ENCODE results near the gene ZNF787.

The ZNF787 gene

DNA sequence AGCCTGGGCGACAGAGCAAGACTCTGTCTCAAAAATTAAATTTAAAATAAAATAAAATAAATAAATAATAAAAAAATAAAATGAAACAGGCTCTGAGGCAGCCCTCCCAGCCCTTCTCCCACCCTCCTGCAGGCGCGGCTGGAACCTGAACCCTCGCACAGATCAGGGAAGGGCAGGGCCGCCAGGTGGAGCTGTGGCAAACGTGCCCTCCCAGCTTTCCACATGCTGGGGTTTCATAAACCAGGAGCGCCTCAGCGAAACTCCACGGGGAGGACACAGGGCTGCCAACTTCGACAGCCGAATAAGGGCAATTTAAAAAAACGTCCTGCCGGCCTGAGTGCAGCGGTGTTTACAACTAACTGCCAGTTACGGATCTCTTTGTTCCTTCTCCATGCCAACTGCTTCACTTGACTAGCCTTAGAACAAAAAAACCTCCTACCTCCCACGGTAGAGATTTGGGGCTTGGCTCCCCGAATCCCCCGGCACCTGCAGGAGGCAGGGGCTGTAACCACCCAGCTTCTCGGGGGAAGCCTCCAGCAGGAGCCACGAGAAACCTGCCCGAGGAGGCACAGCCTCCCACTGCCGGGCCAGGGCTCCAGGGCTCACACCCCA lies 15.9 kb downstream of the ZNF787 start:
- Histone ChIP-seq H3K9me3 (ENCODE audit: insufficient read depth, low read depth, low read length) (no peaks in the 10 kb centered on the region), H3K4me3 (ENCODE audit: low read length, poor library complexity, severe bottlenecking) (no peak overlapping the region), H3K4me2 (ENCODE audit: low read depth, low read length, poor library complexity, severe bottlenecking) (no peak overlapping the region), H2AFZ (ENCODE audit: low read length) (no peak overlapping the region), H3K36me3 (ENCODE audit: insufficient read depth, low read length) (peaks cover 30% of the 10 kb centered on the region; the same call in 1 of the 2 replicates), H4K20me1 (ENCODE audit: insufficient read depth, low read length, poor library complexity, severe bottlenecking) (peaks cover 59% of the 10 kb centered on the region), H3K4me1 (ENCODE audit: insufficient read depth, low read length, poor library complexity, severe bottlenecking) (no peaks in the 10 kb centered on the region), H3K79me2 (ENCODE audit: insufficient read depth, low read length) (peaks cover 76% of the 10 kb centered on the region), H3K27me3 (ENCODE audit: insufficient read depth, low read length, poor library complexity, severe bottlenecking) (no peaks in the 10 kb centered on the region), H3K9ac (ENCODE audit: low read depth, low read length, poor library complexity, severe bottlenecking) (no peak overlapping the region), H3K9me2 (replicated peaks; ENCODE audit: low read depth, low read length) (no peaks in the 10 kb centered on the region), H3F3A (ENCODE audit: low read depth) (no peaks in the 10 kb centered on the region)
- TF ChIP-seq EZH2phosphoT487 (IDR thresholded peaks at IDR 0.05; ENCODE audit: borderline replicate concordance) = no peak
- TF ChIP-seq, protein P1, sequence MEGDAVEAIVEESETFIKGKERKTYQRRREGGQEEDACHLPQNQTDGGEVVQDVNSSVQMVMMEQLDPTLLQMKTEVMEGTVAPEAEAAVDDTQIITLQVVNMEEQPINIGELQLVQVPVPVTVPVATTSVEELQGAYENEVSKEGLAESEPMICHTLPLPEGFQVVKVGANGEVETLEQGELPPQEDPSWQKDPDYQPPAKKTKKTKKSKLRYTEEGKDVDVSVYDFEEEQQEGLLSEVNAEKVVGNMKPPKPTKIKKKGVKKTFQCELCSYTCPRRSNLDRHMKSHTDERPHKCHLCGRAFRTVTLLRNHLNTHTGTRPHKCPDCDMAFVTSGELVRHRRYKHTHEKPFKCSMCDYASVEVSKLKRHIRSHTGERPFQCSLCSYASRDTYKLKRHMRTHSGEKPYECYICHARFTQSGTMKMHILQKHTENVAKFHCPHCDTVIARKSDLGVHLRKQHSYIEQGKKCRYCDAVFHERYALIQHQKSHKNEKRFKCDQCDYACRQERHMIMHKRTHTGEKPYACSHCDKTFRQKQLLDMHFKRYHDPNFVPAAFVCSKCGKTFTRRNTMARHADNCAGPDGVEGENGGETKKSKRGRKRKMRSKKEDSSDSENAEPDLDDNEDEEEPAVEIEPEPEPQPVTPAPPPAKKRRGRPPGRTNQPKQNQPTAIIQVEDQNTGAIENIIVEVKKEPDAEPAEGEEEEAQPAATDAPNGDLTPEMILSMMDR (conservative IDR thresholded peaks at IDR 0.05; ENCODE audit: low read length) = peak; percentile 54

DNA sequence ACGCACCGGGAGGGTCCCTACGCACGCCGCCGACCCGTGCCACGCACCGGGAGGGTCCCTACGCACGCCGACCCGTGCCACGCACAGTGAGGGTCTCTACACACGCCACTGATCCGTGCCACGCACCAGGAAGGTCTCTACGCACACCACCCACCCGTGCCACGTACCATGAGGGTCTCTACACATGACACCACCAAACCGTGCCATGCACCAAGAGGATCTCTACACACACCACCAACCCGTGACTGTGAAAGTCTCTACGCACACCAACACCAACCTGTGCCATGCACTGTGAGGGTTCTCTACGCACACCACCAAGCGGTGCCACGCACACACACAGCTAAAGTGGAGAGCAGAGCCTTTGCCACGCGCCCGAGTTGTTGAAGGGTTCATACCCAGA lies 16.7 kb downstream of the ZNF787 start:
- no peaks in the 10 kb centered on the region for H3K27me3 ChIP-seq (ENCODE audit: insufficient read depth, low read length, poor library complexity, severe bottlenecking)
- H2AFZ ChIP-seq (ENCODE audit: low read length) = no peak overlapping the region
- peaks cover 59% of the 10 kb centered on the region for H4K20me1 ChIP-seq (ENCODE audit: insufficient read depth, low read length, poor library complexity, severe bottlenecking)
- H3K4me2 ChIP-seq (ENCODE audit: low read depth, low read length, poor library complexity, severe bottlenecking) = no peak overlapping the region
- TF ChIP-seq, protein P1 (conservative IDR thresholded peaks at IDR 0.05; ENCODE audit: low read length) = no peak
- TF ChIP-seq EZH2phosphoT487 (IDR thresholded peaks at IDR 0.05; ENCODE audit: borderline replicate concordance) = no peak
- H3K79me2 ChIP-seq (ENCODE audit: insufficient read depth, low read length) = peaks cover 68% of the 10 kb centered on the region
- no peaks in the 10 kb centered on the region for H3F3A ChIP-seq (ENCODE audit: low read depth)
- no peak overlapping the region for H3K9ac ChIP-seq (ENCODE audit: low read depth, low read length, poor library complexity, severe bottlenecking)
- no peaks in the 10 kb centered on the region for H3K9me2 ChIP-seq (replicated peaks; ENCODE audit: low read depth, low read length)
- H3K36me3 ChIP-seq (ENCODE audit: insufficient read depth, low read length) = peaks cover 36% of the 10 kb centered on the region; the same call in 1 of the 2 replicates
- no peaks in the 10 kb centered on the region for H3K9me3 ChIP-seq (ENCODE audit: insufficient read depth, low read depth, low read length)
- H3K4me1 ChIP-seq (ENCODE audit: insufficient read depth, low read length, poor library complexity, severe bottlenecking) = no peaks in the 10 kb centered on the region
- H3K4me3 ChIP-seq (ENCODE audit: low read length, poor library complexity, severe bottlenecking) = no peak overlapping the region

DNA sequence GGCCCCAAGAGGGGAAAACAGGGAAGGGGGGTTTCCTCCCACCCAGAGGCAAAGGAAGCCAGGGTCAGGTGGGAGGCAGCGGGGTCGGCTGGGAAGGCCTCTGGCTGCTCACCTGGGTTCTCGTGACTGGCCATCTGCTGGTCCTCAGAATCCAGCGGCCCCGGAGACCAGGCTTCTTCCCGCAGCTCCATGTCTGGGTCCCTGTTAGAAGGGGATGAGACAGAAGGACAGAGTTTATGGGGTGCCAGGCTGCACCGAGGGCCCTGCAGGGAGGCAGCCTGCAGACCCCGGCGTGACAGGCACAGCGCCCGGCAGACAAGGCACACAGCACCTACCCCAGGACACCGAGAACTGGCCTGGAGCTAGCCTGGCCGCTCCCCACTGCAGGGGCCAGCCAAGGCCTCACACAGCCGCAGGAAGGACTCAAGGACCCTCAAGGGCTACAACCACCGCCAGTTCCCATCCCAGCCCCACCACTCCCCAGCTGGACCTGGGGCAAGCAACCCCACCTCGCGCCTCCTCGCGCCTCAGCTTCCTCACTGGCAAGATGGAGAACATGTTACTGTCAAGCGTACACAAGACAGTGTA lies 18.0 kb downstream of the ZNF787 start:
- Histone ChIP-seq H3K9ac (ENCODE audit: low read depth, low read length, poor library complexity, severe bottlenecking) (no peak overlapping the region), H3K27me3 (ENCODE audit: insufficient read depth, low read length, poor library complexity, severe bottlenecking) (no peaks in the 10 kb centered on the region), H4K20me1 (ENCODE audit: insufficient read depth, low read length, poor library complexity, severe bottlenecking) (peaks cover 46% of the 10 kb centered on the region), H3K79me2 (ENCODE audit: insufficient read depth, low read length) (peaks cover 55% of the 10 kb centered on the region), H3K9me2 (replicated peaks; ENCODE audit: low read depth, low read length) (no peaks in the 10 kb centered on the region), H3K4me2 (ENCODE audit: low read depth, low read length, poor library complexity, severe bottlenecking) (no peak overlapping the region), H2AFZ (ENCODE audit: low read length) (no peak overlapping the region), H3K36me3 (ENCODE audit: insufficient read depth, low read length) (peaks cover 42% of the 10 kb centered on the region; the same call in 1 of the 2 replicates), H3K4me1 (ENCODE audit: insufficient read depth, low read length, poor library complexity, severe bottlenecking) (no peaks in the 10 kb centered on the region), H3F3A (ENCODE audit: low read depth) (no peaks in the 10 kb centered on the region), H3K4me3 (ENCODE audit: low read length, poor library complexity, severe bottlenecking) (no peak overlapping the region), H3K9me3 (ENCODE audit: insufficient read depth, low read depth, low read length) (no peaks in the 10 kb centered on the region)
- no peak for TF ChIP-seq EZH2phosphoT487 (IDR thresholded peaks at IDR 0.05; ENCODE audit: borderline replicate concordance)
- TF ChIP-seq, protein P1 (conservative IDR thresholded peaks at IDR 0.05; ENCODE audit: low read length) = no peak

Data from Loucy (cell line).